Measurements from ENCODE around the gene ADRA2B. TPM values are rescaled to one million over a fixed set of nuclear protein-coding genes. Genes with fewer than 3 reads are reported as not detected.
A peak's percentile ranks its signal among the peaks of the same experiment; 100 is the strongest.

The ADRA2B gene
- total RNA-seq, 1 donor from 2014 or later = 0.49 TPM

DNA sequence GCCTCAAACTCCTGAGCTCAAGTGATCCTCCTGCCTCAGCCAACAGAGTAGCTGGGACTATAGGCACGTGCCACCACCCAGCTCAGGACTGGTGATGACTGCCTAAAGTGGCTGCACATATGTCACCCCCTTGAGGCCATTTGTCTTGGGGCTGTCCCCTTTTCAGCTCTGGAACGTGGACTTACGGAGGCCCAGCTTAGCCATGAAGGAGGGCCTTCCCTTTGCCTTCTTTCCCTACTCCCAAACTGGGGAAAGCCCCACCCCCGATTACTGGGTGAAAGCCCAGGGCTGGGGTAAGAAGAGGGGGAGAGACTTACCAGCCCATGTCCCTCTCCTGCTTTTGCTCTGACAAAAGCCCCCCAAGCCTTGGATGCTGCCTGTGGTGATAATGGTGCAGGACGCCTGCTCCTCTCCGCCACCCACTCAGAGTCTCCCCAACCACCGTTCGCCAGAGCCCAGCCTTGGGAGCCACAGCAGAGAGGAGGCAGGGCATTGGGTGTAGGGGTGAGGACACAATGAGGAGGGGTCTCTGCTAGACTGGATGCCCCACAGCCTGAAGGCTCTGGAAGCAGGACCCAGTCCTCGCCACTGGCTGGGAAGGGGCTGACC lies 31.3 kb upstream of the ADRA2B start:
- Histone ChIP-seq H3K4me1 (peaks cover 17% of the 10 kb centered on the region), H3K27me3 (no peaks in the 10 kb centered on the region), H3K4me3 (no peak overlapping the region), H3K36me3 (no peaks in the 10 kb centered on the region), H3K27ac (peak overlapping the region; percentile 44), H3K9me3 (no peaks in the 10 kb centered on the region)
- intact Hi-C loops (cut with DNase I) = no loop called here
- TF ChIP-seq, protein P1, sequence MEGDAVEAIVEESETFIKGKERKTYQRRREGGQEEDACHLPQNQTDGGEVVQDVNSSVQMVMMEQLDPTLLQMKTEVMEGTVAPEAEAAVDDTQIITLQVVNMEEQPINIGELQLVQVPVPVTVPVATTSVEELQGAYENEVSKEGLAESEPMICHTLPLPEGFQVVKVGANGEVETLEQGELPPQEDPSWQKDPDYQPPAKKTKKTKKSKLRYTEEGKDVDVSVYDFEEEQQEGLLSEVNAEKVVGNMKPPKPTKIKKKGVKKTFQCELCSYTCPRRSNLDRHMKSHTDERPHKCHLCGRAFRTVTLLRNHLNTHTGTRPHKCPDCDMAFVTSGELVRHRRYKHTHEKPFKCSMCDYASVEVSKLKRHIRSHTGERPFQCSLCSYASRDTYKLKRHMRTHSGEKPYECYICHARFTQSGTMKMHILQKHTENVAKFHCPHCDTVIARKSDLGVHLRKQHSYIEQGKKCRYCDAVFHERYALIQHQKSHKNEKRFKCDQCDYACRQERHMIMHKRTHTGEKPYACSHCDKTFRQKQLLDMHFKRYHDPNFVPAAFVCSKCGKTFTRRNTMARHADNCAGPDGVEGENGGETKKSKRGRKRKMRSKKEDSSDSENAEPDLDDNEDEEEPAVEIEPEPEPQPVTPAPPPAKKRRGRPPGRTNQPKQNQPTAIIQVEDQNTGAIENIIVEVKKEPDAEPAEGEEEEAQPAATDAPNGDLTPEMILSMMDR (IDR thresholded peaks at IDR 0.05) = no peak
- TF ChIP-seq POLR2A (IDR thresholded peaks at IDR 0.05) (no peak), POLR2AphosphoS5 (IDR thresholded peaks at IDR 0.05; ENCODE audit: insufficient read depth in 1 of 2, low read depth in 1 of 2) (no peak)
- DNase-seq (ENCODE audit: extremely low spot score in 2 of 2) = no peak

DNA sequence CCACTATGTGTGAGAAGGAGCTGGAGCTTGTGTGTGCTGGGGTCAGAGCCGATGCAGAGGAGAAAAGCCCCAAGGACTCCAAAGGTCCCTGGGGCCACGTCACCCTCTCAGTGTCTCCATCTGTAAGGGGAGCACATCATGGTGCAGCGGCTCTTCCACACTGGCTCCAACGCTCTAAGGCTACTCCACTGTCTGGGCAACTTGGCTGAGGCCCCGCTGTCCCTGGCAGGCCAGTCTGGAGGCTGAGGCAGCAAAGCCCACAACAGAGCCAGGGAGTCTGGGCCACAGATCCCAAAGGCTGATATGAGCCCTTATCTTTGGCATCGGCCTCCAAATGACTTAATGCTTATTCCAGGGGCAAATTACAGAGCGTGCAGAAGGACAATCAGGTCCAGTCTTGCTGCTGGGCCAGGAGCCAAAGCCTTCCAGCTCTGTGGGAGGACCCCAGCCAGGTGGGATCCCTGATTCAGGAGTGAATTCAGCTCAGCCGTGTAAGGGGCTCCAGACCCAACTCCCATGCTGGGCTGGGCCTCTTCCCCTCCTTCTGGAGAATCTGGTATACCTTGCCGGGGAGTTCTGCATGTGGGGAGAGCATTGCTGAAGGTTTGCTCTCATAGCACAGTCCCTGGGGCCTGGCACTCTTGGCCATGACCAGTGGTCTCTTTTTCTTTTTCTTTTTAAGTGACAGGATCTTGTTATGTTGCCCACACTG lies 30.7 kb upstream of the ADRA2B start:
- intact Hi-C loops (cut with DNase I) = no loop called here
- Histone ChIP-seq H3K4me1 (peaks cover 17% of the 10 kb centered on the region), H3K36me3 (no peaks in the 10 kb centered on the region), H3K4me3 (no peak overlapping the region), H3K27ac (peak overlapping the region; percentile 44), H3K27me3 (no peaks in the 10 kb centered on the region), H3K9me3 (no peaks in the 10 kb centered on the region)
- no peak for TF ChIP-seq POLR2AphosphoS5 (IDR thresholded peaks at IDR 0.05; ENCODE audit: insufficient read depth in 1 of 2, low read depth in 1 of 2)
- no peak for TF ChIP-seq POLR2A (IDR thresholded peaks at IDR 0.05)
- TF ChIP-seq, protein P1 (IDR thresholded peaks at IDR 0.05) = no peak
- DNase-seq (ENCODE audit: extremely low spot score in 2 of 2) = no peak

DNA sequence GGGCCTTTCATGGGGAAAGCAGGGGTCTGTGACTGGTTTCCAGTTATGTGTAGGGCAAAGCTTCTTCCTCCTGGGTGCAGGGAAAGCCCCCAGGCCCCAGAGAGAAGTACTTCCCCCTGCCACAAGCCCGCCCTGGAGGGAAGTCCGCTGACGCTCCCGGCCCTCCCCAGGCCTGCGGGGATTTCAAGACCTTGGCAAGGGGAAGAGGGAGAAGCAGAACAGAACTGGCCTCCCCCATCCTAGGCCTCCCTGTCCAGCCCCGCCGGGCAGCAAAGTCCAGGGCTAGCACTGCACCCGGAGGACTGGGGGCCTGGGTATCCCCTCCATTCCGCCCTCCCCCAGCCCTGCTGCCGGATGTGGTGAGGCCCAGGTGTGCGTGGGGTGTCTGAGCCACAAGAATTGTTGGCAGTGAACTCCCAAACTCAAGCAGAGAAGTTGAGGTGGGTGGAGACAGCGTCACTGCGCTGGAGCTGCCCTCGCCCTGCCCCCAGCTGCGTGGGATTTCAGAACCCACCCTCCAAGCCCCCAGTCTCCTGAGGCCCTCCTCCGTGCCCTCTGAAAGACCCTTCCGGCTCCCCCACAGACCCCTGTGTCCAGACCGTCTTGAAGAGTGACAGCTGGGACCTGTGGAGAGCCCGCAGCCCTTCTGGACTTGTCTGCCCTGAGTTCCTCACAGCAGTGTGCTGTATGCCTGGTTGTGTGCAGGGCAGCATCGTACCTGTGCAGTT lies 29.9 kb upstream of the ADRA2B start:
- TF ChIP-seq POLR2A (IDR thresholded peaks at IDR 0.05) (no peak), POLR2AphosphoS5 (IDR thresholded peaks at IDR 0.05; ENCODE audit: insufficient read depth in 1 of 2, low read depth in 1 of 2) (peak in 1 of 2 donors; percentile 61)
- H3K4me1 ChIP-seq = peaks cover 17% of the 10 kb centered on the region
- intact Hi-C loops (cut with DNase I) = no loop called here
- peak overlapping the region; percentile 57 for H3K27ac ChIP-seq
- no peak overlapping the region for H3K4me3 ChIP-seq
- no peaks in the 10 kb centered on the region for H3K9me3 ChIP-seq
- no peaks in the 10 kb centered on the region for H3K27me3 ChIP-seq
- no peaks in the 10 kb centered on the region for H3K36me3 ChIP-seq
- DNase-seq (ENCODE audit: extremely low spot score in 2 of 2) = no peak

DNA sequence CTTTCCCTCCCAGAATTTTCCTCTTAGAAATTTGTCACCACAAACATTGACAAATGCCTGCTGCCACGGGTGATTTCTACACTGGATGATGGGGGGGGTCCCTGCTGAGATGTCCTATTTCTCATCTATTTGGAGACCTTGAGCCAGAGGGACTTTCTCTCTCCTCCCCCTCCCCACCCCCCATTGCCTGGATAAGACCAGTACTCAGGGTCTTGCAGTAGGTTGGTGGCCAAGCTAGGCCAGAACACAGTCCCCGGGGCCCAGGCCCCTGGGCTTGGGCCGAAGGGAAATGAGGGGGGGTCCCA lies 29.4 kb upstream of the ADRA2B start:
- H3K4me3 ChIP-seq = peak overlapping the region; percentile 45 to 52
- no peak for TF ChIP-seq POLR2AphosphoS5 (IDR thresholded peaks at IDR 0.05; ENCODE audit: insufficient read depth in 1 of 2, low read depth in 1 of 2)
- TF ChIP-seq, protein P1 (IDR thresholded peaks at IDR 0.05) = no peak
- TF ChIP-seq POLR2A (IDR thresholded peaks at IDR 0.05) = no peak
- intact Hi-C loops (cut with DNase I) = no loop called here
- peaks cover 17% of the 10 kb centered on the region for H3K4me1 ChIP-seq
- H3K27me3 ChIP-seq = no peaks in the 10 kb centered on the region
- H3K36me3 ChIP-seq = no peaks in the 10 kb centered on the region
- no peak for DNase-seq (ENCODE audit: extremely low spot score in 2 of 2)
- H3K27ac ChIP-seq = peak overlapping the region; percentile 57
- no peaks in the 10 kb centered on the region for H3K9me3 ChIP-seq

DNA sequence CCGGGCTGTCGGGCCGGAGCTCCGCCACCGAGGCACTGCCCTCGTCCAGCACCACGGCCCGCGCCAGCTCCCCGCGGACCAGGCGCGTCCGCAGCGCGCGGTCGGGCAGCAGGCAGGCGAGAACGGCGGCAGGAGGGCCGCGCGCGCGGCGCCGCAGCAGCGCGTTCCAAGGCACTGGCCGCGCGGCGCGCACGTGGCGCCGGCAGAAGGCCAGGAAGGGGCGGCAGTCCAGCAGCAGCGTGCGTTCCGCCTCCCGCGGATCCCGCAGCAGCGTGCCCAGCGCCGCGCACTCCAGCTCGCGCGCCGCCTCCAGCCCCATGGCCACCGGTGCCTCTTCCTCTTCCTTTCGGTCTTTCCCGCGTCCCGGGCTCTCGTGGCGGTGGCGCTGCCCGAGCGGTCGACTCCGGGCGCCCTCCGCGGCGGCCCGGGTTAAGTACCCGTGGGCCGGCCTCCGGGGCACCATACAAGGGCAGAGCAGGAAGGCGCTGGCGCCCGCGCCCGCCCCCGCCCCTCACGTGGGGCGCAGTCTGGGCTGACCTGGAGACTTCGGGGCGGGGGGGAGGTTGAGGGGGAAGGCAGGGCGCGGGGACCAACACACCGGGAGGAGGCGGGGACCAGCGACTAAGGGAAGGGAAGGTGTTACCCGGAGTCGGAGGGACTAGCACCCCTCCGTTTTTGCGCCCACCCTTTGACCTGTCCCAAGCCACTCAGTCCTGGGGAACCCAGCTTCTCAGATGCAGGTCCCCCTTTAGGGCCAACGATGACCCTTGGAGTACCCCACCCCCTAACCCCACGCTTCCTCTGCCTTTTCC lies 28.9 kb upstream of the ADRA2B start, which contains the start of gene DUSP2:
Gene DUSP2, minus strand, starts transcription at position 405 of the 812 bp plus-strand sequence. Its CDS starts 86 bp downstream, at position 319.
- no peaks in the 10 kb centered on the region for H3K9me3 ChIP-seq
- TF ChIP-seq POLR2A (IDR thresholded peaks at IDR 0.05) (peak in 1 of 2 donors; percentile 40), POLR2AphosphoS5 (IDR thresholded peaks at IDR 0.05; ENCODE audit: insufficient read depth in 1 of 2, low read depth in 1 of 2) (peak in 1 of 2 donors; percentile 50)
- TF ChIP-seq, protein P1 (IDR thresholded peaks at IDR 0.05) = no peak
- H3K4me1 ChIP-seq = peaks cover 17% of the 10 kb centered on the region
- H3K36me3 ChIP-seq = no peaks in the 10 kb centered on the region
- H3K27ac ChIP-seq = peak within 1 kb of the TSS; percentile 57
- peak within 1 kb of the TSS; percentile 45 to 52 for H3K4me3 ChIP-seq
- no peaks in the 10 kb centered on the region for H3K27me3 ChIP-seq
- intact Hi-C loops (cut with DNase I) = no loop called here
- DNase-seq (ENCODE audit: extremely low spot score in 2 of 2) = no peak
